Fibroblast of lung (primary cell): ENCODE data around the gene CBFB. TPM values are rescaled to one million over a fixed set of nuclear protein-coding genes. Genes with fewer than 3 reads are reported as not detected.

Experiments
- DNase-seq, 2 donors: peaks; one replicate each; pipeline versions ENCODE4 v3.0.0 to v3.0.0-alpha.2; 2010; ENCODE audit warnings: low read depth in 2 of 2
- H2AFZ ChIP-seq: 2 replicates; pipeline ENCODE4 v1.5.1; 2012; ENCODE audit warnings: low read length, control low read depth, inconsistent platforms
- H3K27ac ChIP-seq: 2 replicates; pipeline ENCODE4 v1.5.1; 2011; ENCODE audit warnings: low read length, control low read depth; ENCODE audit not compliant: insufficient read depth
- H3K27me3 ChIP-seq: 2 replicates; pipeline ENCODE4 v1.5.1; 2011; ENCODE audit warnings: mild to moderate bottlenecking, low read length; ENCODE audit not compliant: control insufficient read depth, insufficient read depth
- H3K36me3 ChIP-seq: 2 replicates; pipeline ENCODE4 v1.5.1; 2011; ENCODE audit warnings: low read length; ENCODE audit not compliant: control insufficient read depth, insufficient read depth
- H3K4me1 ChIP-seq: 2 replicates; pipeline ENCODE4 v1.5.1; 2011; ENCODE audit warnings: low read length; ENCODE audit not compliant: control insufficient read depth, insufficient read depth; ENCODE audit errors: extremely low read depth
- H3K4me2 ChIP-seq: 2 replicates; pipeline ENCODE4 v1.5.1; 2011; ENCODE audit warnings: low read length, control low read depth; ENCODE audit not compliant: insufficient read depth; ENCODE audit errors: extremely low read depth
- H3K4me3 ChIP-seq, 4 experiments: fragments of 200-600 bp in 1 of 4; sonication (generic) in 1 of 4; replicated peaks in 1 of 4; 2 replicates each; pipeline ENCODE4 v1.5.1; 2011 to 2016; ENCODE audit warnings: low read length in 4 of 4, low read depth in 3 of 4, mild to moderate bottlenecking in 3 of 4, control low read depth in 2 of 4, inconsistent platforms in 1 of 4, mixed read lengths in 1 of 4; ENCODE audit not compliant: insufficient read depth in 1 of 4; ENCODE audit errors: control extremely low read depth in 1 of 4
- H3K79me2 ChIP-seq: 2 replicates; pipeline ENCODE4 v1.5.1; 2012; ENCODE audit warnings: mild to moderate bottlenecking, low read length, inconsistent platforms; ENCODE audit not compliant: control insufficient read depth, insufficient read depth
- H3K9ac ChIP-seq: 2 replicates; pipeline ENCODE4 v1.5.1; 2011; ENCODE audit warnings: mild to moderate bottlenecking, low read length, control low read depth; ENCODE audit not compliant: insufficient read depth
- H3K9me3 ChIP-seq: 2 replicates; pipeline ENCODE4 v1.5.1; 2012; ENCODE audit warnings: low read depth, low read length; ENCODE audit not compliant: control insufficient read depth, insufficient read depth
- H4K20me1 ChIP-seq: 2 replicates; pipeline ENCODE4 v1.5.1; 2011; ENCODE audit warnings: low read length; ENCODE audit not compliant: control insufficient read depth, insufficient read depth; ENCODE audit errors: extremely low read depth
- CTCF ChIP-seq, 2 donors: IDR thresholded peaks in 1 of 2; conservative IDR thresholded peaks in 1 of 2; 1 replicate in 1 of 2; 2 replicates in 1 of 2; pipeline ENCODE4 v1.5.1; 2011 to 2012; ENCODE audit warnings: low read length in 2 of 2, control low read depth in 1 of 2, inconsistent platforms in 1 of 2, low read depth in 1 of 2, mild to moderate bottlenecking in 1 of 2
- EZH2 ChIP-seq: IDR thresholded peaks from 2 replicates; pipeline ENCODE4 v1.5.1; 2012; ENCODE audit warnings: low read length, control low read depth, mild to moderate bottlenecking; ENCODE audit errors: missing control alignments
- polyA plus RNA-seq, 2 donors: library from polyadenylated mRNA; depleted of rRNA in 1 of 2; stranded (reverse) in 1 of 2; unstranded in 1 of 2; fragments of >200 nt; gene quantifications; 2 replicates each; pipeline ENCODE4 v1.2.1, GENCODE V29; 2011 to 2012; ENCODE audit warnings: missing spikeins in 1 of 2
- total RNA-seq: library from RNA; depleted of rRNA; stranded (reverse); fragments of >200 nt; gene quantifications from 2 replicates; pipeline ENCODE4 v1.2.1, GENCODE V29; 2014

Gene CBFB
- total and polyA plus RNA-seq, 2 donors (not counting 1 experiment from before 2014, with no cell fraction given) = 51.7 to 64.1 TPM

- Histone ChIP-seq H3K27me3 (no peaks in the 10 kb centered on the region), H3K79me2 (no peaks in the 10 kb centered on the region), H3K36me3 (peaks cover 19% of the 10 kb centered on the region), H2AFZ (no peak overlapping the region), H3K4me3 (no peak overlapping the region), H3K4me1 (peaks cover 2% of the 10 kb centered on the region), H3K27ac (no peak overlapping the region), H4K20me1 (no peaks in the 10 kb centered on the region), H3K9ac (no peak overlapping the region), H3K4me2 (no peak overlapping the region), H3K9me3 (no peaks in the 10 kb centered on the region)
- DNase-seq = no peak
- TF ChIP-seq CTCF (conservative IDR thresholded peaks at IDR 0.05 in 1 of 2, IDR thresholded peaks at IDR 0.05 in 1 of 2; ENCODE audit: low read depth in 1 of 2, low read length in 2 of 2) = no peak
- no peak for TF ChIP-seq EZH2
Measured at GRCh38 chr16:67147437-67148140, 118.6 kb downstream of the CBFB start.

GRCh38 chr16:67148221-67148620 lies 119.3 kb downstream of the CBFB start:
- no peaks in the 10 kb centered on the region for H4K20me1 ChIP-seq
- H2AFZ ChIP-seq = no peak overlapping the region
- H3K9me3 ChIP-seq = no peaks in the 10 kb centered on the region
- no peak overlapping the region for H3K4me2 ChIP-seq
- no peaks in the 10 kb centered on the region for H3K27me3 ChIP-seq
- no peak overlapping the region for H3K27ac ChIP-seq
- H3K9ac ChIP-seq = no peak overlapping the region
- no peak for TF ChIP-seq CTCF (conservative IDR thresholded peaks at IDR 0.05 in 1 of 2, IDR thresholded peaks at IDR 0.05 in 1 of 2; ENCODE audit: low read depth in 1 of 2, low read length in 2 of 2)
- no peak for TF ChIP-seq EZH2
- H3K79me2 ChIP-seq = no peaks in the 10 kb centered on the region
- no peak overlapping the region for H3K4me3 ChIP-seq
- no peak for DNase-seq
- H3K36me3 ChIP-seq = peaks cover 17% of the 10 kb centered on the region
- H3K4me1 ChIP-seq = peaks cover 2% of the 10 kb centered on the region

GRCh38 chr16:67148656-67149275 lies 119.8 kb downstream of the CBFB start:
- no peak for DNase-seq
- H3K36me3 ChIP-seq = peaks cover 17% of the 10 kb centered on the region

More at GRCh38 chr16:67148656-67149275, 119.8 kb downstream of the CBFB start:
- Histone ChIP-seq H3K4me1 (peaks cover 2% of the 10 kb centered on the region), H4K20me1 (no peaks in the 10 kb centered on the region), H3K9ac (no peak overlapping the region), H3K4me2 (no peak overlapping the region), H3K27ac (no peak overlapping the region), H3K27me3 (no peaks in the 10 kb centered on the region), H2AFZ (no peak overlapping the region), H3K9me3 (no peaks in the 10 kb centered on the region), H3K79me2 (no peaks in the 10 kb centered on the region), H3K4me3 (no peak overlapping the region)
- TF ChIP-seq CTCF (conservative IDR thresholded peaks at IDR 0.05 in 1 of 2, IDR thresholded peaks at IDR 0.05 in 1 of 2; ENCODE audit: low read depth in 1 of 2, low read length in 2 of 2) (no peak), EZH2 (no peak)
